Esophagus squamous epithelium (tissue), 5 donors: ENCODE data around the gene CPNE4. TPM values are rescaled to one million over a fixed set of nuclear protein-coding genes. Genes with fewer than 3 reads are reported as not detected.

ENCODE experiments used
- DNase-seq: peaks from one replicate; lab custom pipeline; 2025; lab: John Stamatoyannopoulos, UW
- H3K27ac ChIP-seq, 4 donors: fragments of 200-600 bp; sonication (generic); one replicate each; pipeline ENCODE4 v1.5.1; 2016 to 2019; ENCODE audit warnings: mild to moderate bottlenecking in 1 of 4
- H3K27me3 ChIP-seq, 4 donors: fragments of 200-600 bp; sonication (generic); 1 replicate in 3 of 4; 2 replicates in 1 of 4; pipeline versions ENCODE4 v1.5.1 to v1.6.0; 2017 to 2021; ENCODE audit warnings: antibody characterized with exemption in 1 of 4
- H3K36me3 ChIP-seq, 3 donors: fragments of 200-600 bp; sonication (generic); one replicate each; pipeline ENCODE4 v1.5.1; 2016 to 2019
- H3K4me1 ChIP-seq, 3 donors: fragments of 200-600 bp; sonication (generic); one replicate each; pipeline ENCODE4 v1.5.1; 2017 to 2019
- H3K4me3 ChIP-seq, 4 donors: fragments of 200-600 bp; sonication (generic); 1 replicate in 3 of 4; 2 replicates in 1 of 4; pipeline ENCODE4 v1.5.1; 2016 to 2019; ENCODE audit warnings: mild to moderate bottlenecking in 2 of 4, moderate library complexity in 1 of 4
- H3K9me3 ChIP-seq, 3 donors: fragments of 200-600 bp; sonication (generic); one replicate each; pipeline ENCODE4 v1.5.1; 2016 to 2019
- POLR2A ChIP-seq, 4 donors: fragments of 450-650 bp; IDR thresholded peaks; one replicate each; pipeline ENCODE4 v1.6.1; 2017; ENCODE audit warnings: antibody characterized with exemption in 4 of 4, mild to moderate bottlenecking in 4 of 4, moderate library complexity in 3 of 4
- WGBS, 2 donors: methylation state at CpG; one replicate each; pipeline ENCODE4 v1.1.5; 2018; 5-methylcytosine and 5-hydroxymethylcytosine counted together
- intact Hi-C: fragments of 100-400 bp; cut with DNase I; formaldehyde crosslinking; loops from one replicate; pipeline ENCODE4 v1.15.0; 2022
- total RNA-seq, 4 donors: library from RNA; depleted of rRNA; stranded (reverse); fragments of >200 nt; gene quantifications; one replicate each; pipeline ENCODE4 v1.1.0, GENCODE V29; 2016
- TF ChIP-seq, protein P1 (sequence below), 6 experiments: fragments of 450-650 bp in 4 of 6; fragments of 200-600 bp in 2 of 6; sonication (generic) in 2 of 6; IDR thresholded peaks; one replicate each; pipeline ENCODE4 v1.5.1; 2016 to 2019; ENCODE audit warnings: antibody characterized with exemption in 6 of 6, mild to moderate bottlenecking in 4 of 6, moderate library complexity in 4 of 6
- donor health status: DM: yes; HTN: yes; CAD: no.

The CPNE4 gene
- total RNA-seq, 4 donors from 2014 or later = 0.19 TPM; not detected in 3

DNA sequence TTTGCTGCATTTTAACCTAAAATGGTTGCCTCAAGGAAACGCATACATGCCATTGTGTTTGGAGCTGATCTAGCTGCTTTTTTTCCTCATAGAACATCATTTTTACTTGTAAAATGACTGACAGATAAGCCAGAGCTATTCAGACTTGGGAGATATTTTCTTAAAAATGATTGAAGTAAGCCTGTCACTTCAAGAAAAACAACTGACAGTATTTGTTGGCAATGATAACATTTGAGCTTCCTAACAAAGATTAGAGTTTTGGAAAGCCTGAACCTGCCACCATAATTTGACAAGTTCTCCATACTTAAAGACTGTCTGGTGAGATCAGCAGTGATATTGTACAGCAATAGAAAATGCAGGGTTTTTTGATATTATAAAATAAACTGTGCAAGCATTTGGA, 504.4 kb downstream of the CPNE4 start:
- Histone ChIP-seq H3K36me3 (no peaks in the 10 kb centered on the region), H3K4me3 (no peak overlapping the region), H3K4me1 (peaks cover 0 to 8% (median 4%) of the 10 kb centered on the region in 3 donors), H3K27me3 (peaks cover 0 to 42% (median 0%) of the 10 kb centered on the region in 4 donors), H3K9me3 (no peaks in the 10 kb centered on the region), H3K27ac (no peak overlapping the region)
- DNase-seq = no peak
- TF ChIP-seq POLR2A (IDR thresholded peaks at IDR 0.05) = no peak
- TF ChIP-seq, protein P1, sequence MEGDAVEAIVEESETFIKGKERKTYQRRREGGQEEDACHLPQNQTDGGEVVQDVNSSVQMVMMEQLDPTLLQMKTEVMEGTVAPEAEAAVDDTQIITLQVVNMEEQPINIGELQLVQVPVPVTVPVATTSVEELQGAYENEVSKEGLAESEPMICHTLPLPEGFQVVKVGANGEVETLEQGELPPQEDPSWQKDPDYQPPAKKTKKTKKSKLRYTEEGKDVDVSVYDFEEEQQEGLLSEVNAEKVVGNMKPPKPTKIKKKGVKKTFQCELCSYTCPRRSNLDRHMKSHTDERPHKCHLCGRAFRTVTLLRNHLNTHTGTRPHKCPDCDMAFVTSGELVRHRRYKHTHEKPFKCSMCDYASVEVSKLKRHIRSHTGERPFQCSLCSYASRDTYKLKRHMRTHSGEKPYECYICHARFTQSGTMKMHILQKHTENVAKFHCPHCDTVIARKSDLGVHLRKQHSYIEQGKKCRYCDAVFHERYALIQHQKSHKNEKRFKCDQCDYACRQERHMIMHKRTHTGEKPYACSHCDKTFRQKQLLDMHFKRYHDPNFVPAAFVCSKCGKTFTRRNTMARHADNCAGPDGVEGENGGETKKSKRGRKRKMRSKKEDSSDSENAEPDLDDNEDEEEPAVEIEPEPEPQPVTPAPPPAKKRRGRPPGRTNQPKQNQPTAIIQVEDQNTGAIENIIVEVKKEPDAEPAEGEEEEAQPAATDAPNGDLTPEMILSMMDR (IDR thresholded peaks at IDR 0.05) = no peak
- WGBS, 2 donors = 79 to 94% methylated on average over 1 of the region's 1 CpG
- intact Hi-C loops = no loop called here

DNA sequence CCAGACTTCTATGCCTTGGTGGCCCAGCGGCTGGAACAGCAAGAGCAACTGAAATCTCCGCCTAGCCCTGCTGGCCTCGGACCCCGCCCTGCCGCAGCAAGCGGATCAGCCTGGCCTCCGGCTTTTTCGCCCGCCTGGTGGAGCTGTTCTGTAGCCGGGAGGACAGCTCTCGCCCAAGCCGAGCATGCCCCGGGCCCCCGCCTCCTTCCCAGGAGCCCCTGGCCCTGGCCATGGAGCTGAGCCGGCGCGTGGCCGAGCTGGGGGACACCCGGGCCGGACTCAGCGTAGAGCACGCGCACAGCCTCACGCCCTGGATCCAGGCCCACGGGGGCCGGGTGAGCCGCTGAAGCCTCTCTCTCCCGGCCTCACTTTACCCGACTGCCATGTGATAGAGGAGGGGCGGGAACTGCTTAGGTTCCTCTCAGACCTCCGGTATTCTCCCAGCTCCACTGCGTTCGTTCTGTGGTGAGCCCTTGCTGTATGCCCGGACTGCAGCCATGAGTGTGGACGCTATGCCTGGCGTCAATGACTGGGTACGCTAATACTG, 507.9 kb downstream of the CPNE4 start:
- Histone ChIP-seq H3K4me3 (peak overlapping the region; percentile 6 to 54 (median 32)), H3K9me3 (no peaks in the 10 kb centered on the region), H3K27ac (no peak overlapping the region), H3K27me3 (peaks cover 0 to 41% (median 0%) of the 10 kb centered on the region in 4 donors), H3K4me1 (peaks cover 0 to 8% (median 4%) of the 10 kb centered on the region in 3 donors), H3K36me3 (no peaks in the 10 kb centered on the region)
- intact Hi-C loops = no loop called here
- TF ChIP-seq POLR2A (IDR thresholded peaks at IDR 0.05) = no peak
- TF ChIP-seq, protein P1 (IDR thresholded peaks at IDR 0.05) = peak in 1 of 6 experiments; percentile 38
- 34 to 87% methylated on average over 3 to 6 of the region's 37 CpGs for WGBS, 2 donors
- DNase-seq = no peak

DNA sequence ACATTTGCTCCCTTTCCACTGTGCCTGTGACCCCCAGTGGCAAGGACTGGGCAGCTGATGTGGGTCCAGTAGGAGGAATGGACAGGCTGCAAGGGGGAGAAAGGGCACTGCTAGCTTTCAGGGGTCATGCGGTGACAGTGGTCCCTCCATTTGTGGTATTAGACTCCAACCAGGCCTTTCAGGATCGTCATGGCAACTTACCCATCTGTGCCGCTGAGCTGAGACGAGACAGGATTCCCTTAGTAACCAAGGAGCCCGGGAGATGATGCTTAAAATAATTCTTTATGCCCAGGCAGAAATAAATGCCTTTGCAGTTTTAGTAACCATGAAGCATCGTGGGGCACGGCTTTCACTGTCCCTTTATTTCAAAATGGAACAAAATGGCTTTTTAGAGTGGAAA, 516.1 kb downstream of the CPNE4 start:
- Histone ChIP-seq H3K9me3 (peaks cover 0 to 6% (median 0%) of the 10 kb centered on the region in 3 donors), H3K4me3 (no peak overlapping the region), H3K27ac (no peak overlapping the region), H3K36me3 (no peaks in the 10 kb centered on the region), H3K4me1 (no peaks in the 10 kb centered on the region), H3K27me3 (no peaks in the 10 kb centered on the region)
- WGBS, 2 donors = 70 to 79% methylated on average over 5 to 7 of the region's 7 CpGs
- intact Hi-C loops = no loop called here
- TF ChIP-seq POLR2A (IDR thresholded peaks at IDR 0.05) = no peak
- TF ChIP-seq, protein P1 (IDR thresholded peaks at IDR 0.05) = no peak
- no peak for DNase-seq

DNA sequence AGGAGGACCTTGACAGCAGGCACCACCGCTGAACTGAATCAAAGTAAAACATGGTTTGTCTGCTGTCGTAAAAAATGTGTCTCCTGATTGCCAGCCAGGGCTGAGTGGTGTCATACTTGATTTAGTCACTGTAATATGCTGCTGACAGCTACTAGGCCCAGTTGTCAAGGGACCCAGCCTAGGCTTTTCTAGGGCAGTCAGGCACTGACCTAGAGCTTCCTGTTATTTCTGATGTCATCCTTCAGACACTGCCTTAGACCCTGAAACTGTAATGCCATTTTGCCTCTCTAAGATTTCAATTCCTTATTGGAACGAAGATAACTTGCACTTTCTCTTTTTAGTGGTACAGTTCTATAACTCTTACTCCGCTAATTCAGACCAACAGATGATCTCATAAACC, 529.4 kb downstream of the CPNE4 start:
- Histone ChIP-seq H3K9me3 (no peaks in the 10 kb centered on the region), H3K4me3 (no peak overlapping the region), H3K4me1 (peaks cover 6 to 28% (median 8%) of the 10 kb centered on the region in 3 donors), H3K27me3 (no peaks in the 10 kb centered on the region), H3K36me3 (peaks cover 0 to 8% (median 0%) of the 10 kb centered on the region in 3 donors), H3K27ac (no peak overlapping the region)
- intact Hi-C loops = no loop called here
- TF ChIP-seq, protein P1 (IDR thresholded peaks at IDR 0.05) = no peak
- TF ChIP-seq POLR2A (IDR thresholded peaks at IDR 0.05) = no peak
- 89 to 90% methylated on average over 4 of the region's 4 CpGs for WGBS, 2 donors
- no peak for DNase-seq

DNA sequence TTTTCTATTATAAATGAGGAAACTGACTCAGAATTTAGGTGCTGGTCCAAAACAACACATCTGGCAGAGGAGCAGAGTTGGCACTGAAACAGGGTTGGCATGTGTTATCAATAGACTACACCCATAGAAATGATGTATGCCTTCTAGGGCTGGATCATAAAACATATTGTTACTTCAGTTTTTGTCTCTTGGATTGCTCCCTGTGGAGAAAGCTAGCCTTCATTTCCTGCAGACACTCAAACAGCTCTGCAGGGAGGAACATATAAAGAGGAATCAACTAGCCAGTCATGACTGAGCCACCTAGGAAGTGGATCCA, 531.5 kb downstream of the CPNE4 start:
- TF ChIP-seq, protein P1 (IDR thresholded peaks at IDR 0.05) = no peak
- TF ChIP-seq POLR2A (IDR thresholded peaks at IDR 0.05) = no peak
- H3K9me3 ChIP-seq = no peaks in the 10 kb centered on the region
- H3K27ac ChIP-seq = peak overlapping the region; percentile 80 to 88 (median 85)
- H3K27me3 ChIP-seq = no peaks in the 10 kb centered on the region
- peaks cover 6 to 28% (median 8%) of the 10 kb centered on the region in 3 donors for H3K4me1 ChIP-seq
- intact Hi-C loops = no loop called here
- peaks cover 0 to 29% (median 0%) of the 10 kb centered on the region in 3 donors for H3K36me3 ChIP-seq
- DNase-seq = no peak
- peak overlapping the region; percentile 78 to 92 (median 88) for H3K4me3 ChIP-seq
